Measurements from ENCODE around the gene TBL1XR1.

TBL1XR1 gene

GRCh38 chr3:177106594-177106993, 90.7 kb downstream of the TBL1XR1 start:
- H3K36me3 Mint-ChIP-seq: no peaks in the 10 kb centered on the region
- no peaks in the 10 kb centered on the region for H3K9me3 Mint-ChIP-seq (ENCODE audit: low read depth)
- peaks cover 78% of the 10 kb centered on the region for H3K4me1 Mint-ChIP-seq (ENCODE audit: low read depth)
- no peaks in the 10 kb centered on the region for H3K27me3 Mint-ChIP-seq
- no peak overlapping the region for H3K4me3 Mint-ChIP-seq
- H3K27ac Mint-ChIP-seq: peak overlapping the region; percentile 36

GRCh38 chr3:177106184-177106583, 91.1 kb downstream of the TBL1XR1 start:
- Mint-ChIP-seq H3K9me3 (ENCODE audit: low read depth) (no peaks in the 10 kb centered on the region), H3K36me3 (no peaks in the 10 kb centered on the region), H3K4me1 (ENCODE audit: low read depth) (peaks cover 75% of the 10 kb centered on the region), H3K27me3 (no peaks in the 10 kb centered on the region), H3K27ac (peak overlapping the region; percentile 36), H3K4me3 (peak overlapping the region; percentile 11)

GRCh38 chr3:177105623-177106022, 91.7 kb downstream of the TBL1XR1 start:
- H3K27ac Mint-ChIP-seq: peak overlapping the region; percentile 36
- peaks cover 73% of the 10 kb centered on the region for H3K4me1 Mint-ChIP-seq (ENCODE audit: low read depth)
- H3K4me3 Mint-ChIP-seq: peak overlapping the region; percentile 9
- H3K9me3 Mint-ChIP-seq (ENCODE audit: low read depth): no peaks in the 10 kb centered on the region
- H3K36me3 Mint-ChIP-seq: no peaks in the 10 kb centered on the region
- no peaks in the 10 kb centered on the region for H3K27me3 Mint-ChIP-seq

GRCh38 chr3:177104299-177104992, 92.8 kb downstream of the TBL1XR1 start:
- H3K9me3 Mint-ChIP-seq (ENCODE audit: low read depth): no peaks in the 10 kb centered on the region
- no peak overlapping the region for H3K27ac Mint-ChIP-seq
- H3K36me3 Mint-ChIP-seq: no peaks in the 10 kb centered on the region
- no peaks in the 10 kb centered on the region for H3K27me3 Mint-ChIP-seq
- H3K4me3 Mint-ChIP-seq: no peak overlapping the region
- H3K4me1 Mint-ChIP-seq (ENCODE audit: low read depth): peaks cover 63% of the 10 kb centered on the region

GRCh38 chr3:177102553-177102952, 94.7 kb downstream of the TBL1XR1 start:
- Mint-ChIP-seq H3K27me3 (no peaks in the 10 kb centered on the region), H3K27ac (peak overlapping the region; percentile 74), H3K4me3 (no peak overlapping the region), H3K4me1 (ENCODE audit: low read depth) (peaks cover 57% of the 10 kb centered on the region), H3K36me3 (peaks cover 5% of the 10 kb centered on the region), H3K9me3 (ENCODE audit: low read depth) (no peaks in the 10 kb centered on the region)

- peaks cover 32% of the 10 kb centered on the region for H3K36me3 Mint-ChIP-seq
- H3K27ac Mint-ChIP-seq: peak overlapping the region; percentile 61
- no peak overlapping the region for H3K4me3 Mint-ChIP-seq
- peaks cover 36% of the 10 kb centered on the region for H3K4me1 Mint-ChIP-seq (ENCODE audit: low read depth)
- peaks cover 4% of the 10 kb centered on the region for H3K9me3 Mint-ChIP-seq (ENCODE audit: low read depth)
- H3K27me3 Mint-ChIP-seq: no peaks in the 10 kb centered on the region
These were observed 98.7 kb downstream of the TBL1XR1 start for GRCh38 chr3:177098551-177098950.

GRCh38 chr3:177096615-177097014, 100.7 kb downstream of the TBL1XR1 start:
- Mint-ChIP-seq H3K4me3 (no peak overlapping the region), H3K9me3 (ENCODE audit: low read depth) (peaks cover 18% of the 10 kb centered on the region), H3K27me3 (no peaks in the 10 kb centered on the region), H3K4me1 (ENCODE audit: low read depth) (peaks cover 31% of the 10 kb centered on the region), H3K36me3 (peaks cover 50% of the 10 kb centered on the region), H3K27ac (peak overlapping the region; percentile 58)

GRCh38 chr3:177093966-177094365, 103.3 kb downstream of the TBL1XR1 start:
- Mint-ChIP-seq H3K27ac (no peak overlapping the region), H3K27me3 (no peaks in the 10 kb centered on the region), H3K36me3 (peaks cover 59% of the 10 kb centered on the region), H3K9me3 (ENCODE audit: low read depth) (peaks cover 18% of the 10 kb centered on the region), H3K4me3 (no peak overlapping the region), H3K4me1 (ENCODE audit: low read depth) (peaks cover 35% of the 10 kb centered on the region)

GRCh38 chr3:177089901-177090300, 107.4 kb downstream of the TBL1XR1 start:
- Mint-ChIP-seq H3K27ac (no peak overlapping the region), H3K9me3 (ENCODE audit: low read depth) (peaks cover 18% of the 10 kb centered on the region), H3K4me1 (ENCODE audit: low read depth) (peaks cover 54% of the 10 kb centered on the region), H3K36me3 (peaks cover 40% of the 10 kb centered on the region), H3K27me3 (no peaks in the 10 kb centered on the region), H3K4me3 (no peak overlapping the region)

GRCh38 chr3:177089110-177089509, 108.2 kb downstream of the TBL1XR1 start:
- Mint-ChIP-seq H3K9me3 (ENCODE audit: low read depth) (peaks cover 18% of the 10 kb centered on the region), H3K4me1 (ENCODE audit: low read depth) (peaks cover 61% of the 10 kb centered on the region), H3K36me3 (peaks cover 39% of the 10 kb centered on the region), H3K27ac (no peak overlapping the region), H3K4me3 (no peak overlapping the region), H3K27me3 (no peaks in the 10 kb centered on the region)

GRCh38 chr3:177085794-177086193, 111.5 kb downstream of the TBL1XR1 start:
- Mint-ChIP-seq H3K27ac (no peak overlapping the region), H3K4me3 (no peak overlapping the region), H3K27me3 (no peaks in the 10 kb centered on the region), H3K4me1 (ENCODE audit: low read depth) (peaks cover 73% of the 10 kb centered on the region), H3K36me3 (peaks cover 14% of the 10 kb centered on the region), H3K9me3 (ENCODE audit: low read depth) (no peaks in the 10 kb centered on the region)

GRCh38 chr3:177084616-177085015, 112.7 kb downstream of the TBL1XR1 start:
- peaks cover 69% of the 10 kb centered on the region for H3K4me1 Mint-ChIP-seq (ENCODE audit: low read depth)

GRCh38 chr3:177080122-177080521, 117.2 kb downstream of the TBL1XR1 start:
- peaks cover 7% of the 10 kb centered on the region for H3K36me3 Mint-ChIP-seq
- no peak overlapping the region for H3K4me3 Mint-ChIP-seq
- no peaks in the 10 kb centered on the region for H3K27me3 Mint-ChIP-seq
- peaks cover 42% of the 10 kb centered on the region for H3K4me1 Mint-ChIP-seq (ENCODE audit: low read depth)
- no peaks in the 10 kb centered on the region for H3K9me3 Mint-ChIP-seq (ENCODE audit: low read depth)
- no peak overlapping the region for H3K27ac Mint-ChIP-seq

More at GRCh38 chr3:177084616-177085015, 112.7 kb downstream of the TBL1XR1 start:
- no peak overlapping the region for H3K4me3 Mint-ChIP-seq
- no peaks in the 10 kb centered on the region for H3K27me3 Mint-ChIP-seq
- peaks cover 10% of the 10 kb centered on the region for H3K36me3 Mint-ChIP-seq
- H3K27ac Mint-ChIP-seq: no peak overlapping the region
- no peaks in the 10 kb centered on the region for H3K9me3 Mint-ChIP-seq (ENCODE audit: low read depth)

- Mint-ChIP-seq H3K9me3 (ENCODE audit: low read depth) (no peaks in the 10 kb centered on the region), H3K27me3 (no peaks in the 10 kb centered on the region), H3K4me3 (no peak overlapping the region), H3K4me1 (ENCODE audit: low read depth) (peaks cover 42% of the 10 kb centered on the region), H3K36me3 (peaks cover 11% of the 10 kb centered on the region), H3K27ac (peak overlapping the region; percentile 29)
These were observed 117.6 kb downstream of the TBL1XR1 start for GRCh38 chr3:177079684-177080083.

- Mint-ChIP-seq H3K9me3 (ENCODE audit: low read depth) (no peaks in the 10 kb centered on the region), H3K27ac (peak overlapping the region; percentile 0), H3K4me3 (no peak overlapping the region), H3K4me1 (ENCODE audit: low read depth) (peaks cover 67% of the 10 kb centered on the region), H3K27me3 (no peaks in the 10 kb centered on the region), H3K36me3 (peaks cover 21% of the 10 kb centered on the region)
These were observed 125.7 kb downstream of the TBL1XR1 start for GRCh38 chr3:177071496-177072156.
